Measurements from ENCODE around the gene PRKCA. TPM values are rescaled to one million over a fixed set of nuclear protein-coding genes. Genes with fewer than 3 reads are reported as not detected.

Gene PRKCA
- total and polyA plus RNA-seq, 10 of the 15 experiments (the other 5 are each of a cell fraction or from before 2014, with no cell fraction given) = 0.11 to 14.6 (median 0.72) TPM

GRCh38 chr17:66748578-66748977, 446.2 kb downstream of the PRKCA start:
- intact Hi-C loops (cut with micrococcal nuclease; ENCODE audit: unreplicated experiment) = no loop called here
- RAD21 ChIA-PET (ENCODE audit: unreplicated experiment) = no interaction called here
- Histone ChIP-seq H3K79me2 (ENCODE audit: control insufficient read depth, insufficient read depth, low read length) (no peaks in the 10 kb centered on the region), H3K9me3 (replicated peaks; ENCODE audit: control insufficient read depth, insufficient read depth, low read length) (no peaks in the 10 kb centered on the region), H4K20me1 (ENCODE audit: control insufficient read depth, insufficient read depth) (no peaks in the 10 kb centered on the region), H3K4me1 (ENCODE audit: control insufficient read depth, insufficient read depth, low read length) (no peaks in the 10 kb centered on the region), H3K27me3 (replicated peaks in 1 of 2; ENCODE audit: control insufficient read depth in 2 of 2, insufficient read depth in 2 of 2, low read length in 1 of 2) (no peaks in the 10 kb centered on the region), H3K4me3 (no peak overlapping the region), H3K9ac (ENCODE audit: control insufficient read depth, insufficient read depth, low read length) (no peak overlapping the region), H2AFZ (ENCODE audit: control insufficient read depth, low read depth, low read length) (no peak overlapping the region), H3K36me3 (ENCODE audit: control insufficient read depth in 2 of 2, insufficient read depth in 2 of 2, low read length in 1 of 2) (no peaks in the 10 kb centered on the region), H3K27ac (ENCODE audit: control insufficient read depth, insufficient read depth) (no peak overlapping the region), H3K4me2 (ENCODE audit: control insufficient read depth, insufficient read depth) (no peak overlapping the region)
- SMC1A ChIA-PET (ENCODE audit: uncharacterized antibody, unreplicated experiment) = no interaction called here
- BruUV-seq (replicated peaks) = no TSS peak
- TF ChIP-seq NRF1 (conservative IDR thresholded peaks at IDR 0.05; ENCODE audit: low read depth, low read length) = no peak
- no peak for TF ChIP-seq SMC3 (IDR thresholded peaks at IDR 0.05; ENCODE audit: borderline replicate concordance, low read length)
- TF ChIP-seq ZNF274 (IDR thresholded peaks at IDR 0.05; ENCODE audit: insufficient read depth, insufficient read length) = no peak
- no peak for TF ChIP-seq POLR2A (IDR thresholded peaks at IDR 0.05; ENCODE audit: low read depth, low read length)
- no peak for TF ChIP-seq KLF5 (IDR thresholded peaks at IDR 0.05; ENCODE audit: partially characterized antibody)
- no peak for TF ChIP-seq ZNF592 (IDR thresholded peaks at IDR 0.05)
- no peak for TF ChIP-seq MEF2B (IDR thresholded peaks at IDR 0.05; ENCODE audit: partially characterized antibody, poor library complexity, severe bottlenecking)
- TF ChIP-seq, protein P1, sequence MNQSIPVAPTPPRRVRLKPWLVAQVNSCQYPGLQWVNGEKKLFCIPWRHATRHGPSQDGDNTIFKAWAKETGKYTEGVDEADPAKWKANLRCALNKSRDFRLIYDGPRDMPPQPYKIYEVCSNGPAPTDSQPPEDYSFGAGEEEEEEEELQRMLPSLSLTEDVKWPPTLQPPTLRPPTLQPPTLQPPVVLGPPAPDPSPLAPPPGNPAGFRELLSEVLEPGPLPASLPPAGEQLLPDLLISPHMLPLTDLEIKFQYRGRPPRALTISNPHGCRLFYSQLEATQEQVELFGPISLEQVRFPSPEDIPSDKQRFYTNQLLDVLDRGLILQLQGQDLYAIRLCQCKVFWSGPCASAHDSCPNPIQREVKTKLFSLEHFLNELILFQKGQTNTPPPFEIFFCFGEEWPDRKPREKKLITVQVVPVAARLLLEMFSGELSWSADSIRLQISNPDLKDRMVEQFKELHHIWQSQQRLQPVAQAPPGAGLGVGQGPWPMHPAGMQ (IDR thresholded peaks at IDR 0.05; ENCODE audit: borderline replicate concordance) = no peak
- TF ChIP-seq SKIL (IDR thresholded peaks at IDR 0.05; ENCODE audit: low read depth, poor library complexity, severe bottlenecking) = no peak
- TF ChIP-seq MXI1 (IDR thresholded peaks at IDR 0.05; ENCODE audit: low read depth, low read length) = no peak
- TF ChIP-seq E2F4 (IDR thresholded peaks at IDR 0.05; ENCODE audit: low read depth, low read length) = no peak
- no peak for TF ChIP-seq RAD51 (IDR thresholded peaks at IDR 0.05)
- TF ChIP-seq, protein P2, sequence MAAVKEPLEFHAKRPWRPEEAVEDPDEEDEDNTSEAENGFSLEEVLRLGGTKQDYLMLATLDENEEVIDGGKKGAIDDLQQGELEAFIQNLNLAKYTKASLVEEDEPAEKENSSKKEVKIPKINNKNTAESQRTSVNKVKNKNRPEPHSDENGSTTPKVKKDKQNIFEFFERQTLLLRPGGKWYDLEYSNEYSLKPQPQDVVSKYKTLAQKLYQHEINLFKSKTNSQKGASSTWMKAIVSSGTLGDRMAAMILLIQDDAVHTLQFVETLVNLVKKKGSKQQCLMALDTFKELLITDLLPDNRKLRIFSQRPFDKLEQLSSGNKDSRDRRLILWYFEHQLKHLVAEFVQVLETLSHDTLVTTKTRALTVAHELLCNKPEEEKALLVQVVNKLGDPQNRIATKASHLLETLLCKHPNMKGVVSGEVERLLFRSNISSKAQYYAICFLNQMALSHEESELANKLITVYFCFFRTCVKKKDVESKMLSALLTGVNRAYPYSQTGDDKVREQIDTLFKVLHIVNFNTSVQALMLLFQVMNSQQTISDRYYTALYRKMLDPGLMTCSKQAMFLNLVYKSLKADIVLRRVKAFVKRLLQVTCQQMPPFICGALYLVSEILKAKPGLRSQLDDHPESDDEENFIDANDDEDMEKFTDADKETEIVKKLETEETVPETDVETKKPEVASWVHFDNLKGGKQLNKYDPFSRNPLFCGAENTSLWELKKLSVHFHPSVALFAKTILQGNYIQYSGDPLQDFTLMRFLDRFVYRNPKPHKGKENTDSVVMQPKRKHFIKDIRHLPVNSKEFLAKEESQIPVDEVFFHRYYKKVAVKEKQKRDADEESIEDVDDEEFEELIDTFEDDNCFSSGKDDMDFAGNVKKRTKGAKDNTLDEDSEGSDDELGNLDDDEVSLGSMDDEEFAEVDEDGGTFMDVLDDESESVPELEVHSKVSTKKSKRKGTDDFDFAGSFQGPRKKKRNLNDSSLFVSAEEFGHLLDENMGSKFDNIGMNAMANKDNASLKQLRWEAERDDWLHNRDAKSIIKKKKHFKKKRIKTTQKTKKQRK (IDR thresholded peaks at IDR 0.05; ENCODE audit: low read depth, low read length) = no peak
- 19% methylated on average over 4 of the region's 8 CpGs for WGBS (ENCODE audit: insufficient coverage, insufficient replicate concordance, low lambda C conversion rate, missing lambda C conversion rate)
- POLR2A ChIA-PET = no interaction called here
- FAIRE-seq (no peak), DNase-seq (ENCODE audit: low read depth, low spot score) (no peak), ATAC-seq (no peak)
- CTCF ChIA-PET = no interaction called here
- in situ Hi-C loops (cut with MboI) = no loop called here

Data from GM12878 (cell line).